HG03095 (cell line): ENCODE results near the gene SDSL.

Experiments
- ATAC-seq: cut with Tn5 transposase; IDR thresholded peaks from one replicate; pipeline ENCODE4 v1.9.1; 2021; ENCODE audit warnings: moderate library complexity; ENCODE audit not compliant: unreplicated experiment

Gene SDSL

GRCh38 chr12:113396200-113396599 lies 26.0 kb upstream of the SDSL start:
- no peak for ATAC-seq

GRCh38 chr12:113396828-113397496 lies 25.2 kb upstream of the SDSL start:
- no peak for ATAC-seq

- ATAC-seq: no peak
Observed at GRCh38 chr12:113397497-113398197, 24.5 kb upstream of the SDSL start.

GRCh38 chr12:113398346-113399290 lies 23.6 kb upstream of the SDSL start:
- no peak for ATAC-seq

GRCh38 chr12:113399490-113399889 lies 22.7 kb upstream of the SDSL start:
- no peak for ATAC-seq

GRCh38 chr12:113400362-113400761 lies 21.8 kb upstream of the SDSL start:
- ATAC-seq: no peak

GRCh38 chr12:113401066-113402000 lies 20.8 kb upstream of the SDSL start:
- ATAC-seq: no peak

- no peak for ATAC-seq
Observed at GRCh38 chr12:113402586-113403260, 19.5 kb upstream of the SDSL start.

- no peak for ATAC-seq
Observed at GRCh38 chr12:113403435-113404415, 18.5 kb upstream of the SDSL start, which contains the start of gene SDS. TSS of gene SDS (minus strand) at chr12:113403887. CDS start at chr12:113399708, 4,179 bp downstream.

GRCh38 chr12:113405694-113406093 lies 16.5 kb upstream of the SDSL start:
- no peak for ATAC-seq

- no peak for ATAC-seq
Observed at GRCh38 chr12:113407931-113408600, 14.1 kb upstream of the SDSL start.

GRCh38 chr12:113408756-113409298 lies 13.4 kb upstream of the SDSL start:
- ATAC-seq: no peak

- no peak for ATAC-seq
Observed at GRCh38 chr12:113409462-113410124, 12.6 kb upstream of the SDSL start.

GRCh38 chr12:113413488-113413939 lies 8.7 kb upstream of the SDSL start:
- ATAC-seq: no peak

- ATAC-seq: no peak
Observed at GRCh38 chr12:113414519-113415038, 7.6 kb upstream of the SDSL start.

GRCh38 chr12:113416091-113416754 lies 6.0 kb upstream of the SDSL start:
- ATAC-seq: no peak
